A673 (cell line): ENCODE data around the gene ADGRL2.
"Not testable (repeated sequence)": the region's sequence is repeated elsewhere in the genome, so short reads cannot be mapped to it uniquely, and the experiment has no call there.

Experiments used
- EZH2 ChIP-seq: fragments of 200-600 bp; sonication (generic); IDR thresholded peaks from 2 replicates; pipeline ENCODE4 v1.6.1; 2017; ENCODE audit warnings: borderline replicate concordance, low read depth, mild to moderate bottlenecking, mixed read lengths, antibody characterized with exemption, low read length; ENCODE audit not compliant: poor library complexity, severe bottlenecking
- TF ChIP-seq, protein P1 (sequence below): fragments of 300-800, 200-600 bp; sonication (generic); conservative IDR thresholded peaks from 2 replicates; pipeline ENCODE4 v1.5.1; 2017; ENCODE audit warnings: low read depth, mild to moderate bottlenecking, antibody characterized with exemption, low read length, moderate library complexity, mixed read lengths

DNA sequence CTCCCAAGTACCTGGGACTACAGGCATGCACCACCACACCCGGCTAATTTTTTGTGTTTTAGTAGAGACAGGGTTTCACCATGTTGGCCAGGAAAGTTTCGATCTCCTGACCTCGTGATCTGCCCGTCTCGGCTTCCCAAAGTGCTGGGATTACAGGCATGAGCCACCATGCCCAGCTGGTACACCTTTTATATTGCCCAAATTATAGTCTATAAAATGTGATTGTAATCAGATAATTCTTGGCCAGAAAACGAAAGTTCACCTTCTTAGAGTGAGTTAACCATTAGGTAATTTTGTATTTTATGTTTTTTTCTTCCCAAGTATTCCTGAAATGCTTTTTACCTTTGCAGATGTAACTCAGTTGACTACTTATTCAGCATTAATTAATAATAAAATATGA is 85.6 kb downstream of the ADGRL2 start:
- TF ChIP-seq, protein P1, sequence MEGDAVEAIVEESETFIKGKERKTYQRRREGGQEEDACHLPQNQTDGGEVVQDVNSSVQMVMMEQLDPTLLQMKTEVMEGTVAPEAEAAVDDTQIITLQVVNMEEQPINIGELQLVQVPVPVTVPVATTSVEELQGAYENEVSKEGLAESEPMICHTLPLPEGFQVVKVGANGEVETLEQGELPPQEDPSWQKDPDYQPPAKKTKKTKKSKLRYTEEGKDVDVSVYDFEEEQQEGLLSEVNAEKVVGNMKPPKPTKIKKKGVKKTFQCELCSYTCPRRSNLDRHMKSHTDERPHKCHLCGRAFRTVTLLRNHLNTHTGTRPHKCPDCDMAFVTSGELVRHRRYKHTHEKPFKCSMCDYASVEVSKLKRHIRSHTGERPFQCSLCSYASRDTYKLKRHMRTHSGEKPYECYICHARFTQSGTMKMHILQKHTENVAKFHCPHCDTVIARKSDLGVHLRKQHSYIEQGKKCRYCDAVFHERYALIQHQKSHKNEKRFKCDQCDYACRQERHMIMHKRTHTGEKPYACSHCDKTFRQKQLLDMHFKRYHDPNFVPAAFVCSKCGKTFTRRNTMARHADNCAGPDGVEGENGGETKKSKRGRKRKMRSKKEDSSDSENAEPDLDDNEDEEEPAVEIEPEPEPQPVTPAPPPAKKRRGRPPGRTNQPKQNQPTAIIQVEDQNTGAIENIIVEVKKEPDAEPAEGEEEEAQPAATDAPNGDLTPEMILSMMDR, result not testable (repeated sequence)
- TF ChIP-seq EZH2, result not testable (repeated sequence)
